Thyroid gland (tissue), 4 donors: ENCODE data around the gene URM1. TPM values are rescaled to one million over a fixed set of nuclear protein-coding genes. Genes with fewer than 3 reads are reported as not detected.
A peak's percentile ranks its signal among the peaks of the same experiment; 100 is the strongest.

Experiments used
- DNase-seq, 2 donors: peaks; one replicate each; pipeline ENCODE4 v3.0.0-alpha.2; 2019
- H3K27ac ChIP-seq, 3 donors: fragments of 200-600 bp; sonication (generic); 1 replicate in 2 of 3; 2 replicates in 1 of 3; pipeline ENCODE4 v1.5.1; 2016 to 2019; ENCODE audit warnings: mild to moderate bottlenecking in 1 of 3, moderate library complexity in 1 of 3
- H3K27me3 ChIP-seq: fragments of 200-600 bp; sonication (generic); one replicate; pipeline ENCODE4 v1.5.1; 2019
- H3K36me3 ChIP-seq, 2 donors: fragments of 200-600 bp; sonication (generic); one replicate each; pipeline ENCODE4 v1.5.1; 2016 to 2019
- H3K4me1 ChIP-seq, 2 donors: fragments of 200-600 bp; sonication (generic); one replicate each; pipeline ENCODE4 v1.5.1; 2017 to 2019
- H3K4me3 ChIP-seq, 3 donors: fragments of 200-600 bp; sonication (generic); replicated peaks in 1 of 3; 1 replicate in 2 of 3; 2 replicates in 1 of 3; pipeline ENCODE4 v1.5.1; 2016; ENCODE audit warnings: mild to moderate bottlenecking in 1 of 3
- H3K9me3 ChIP-seq: fragments of 200-600 bp; sonication (generic); one replicate; pipeline ENCODE4 v1.5.1; 2017
- CTCF ChIP-seq, 6 experiments: fragments of 200-600 bp in 3 of 6; fragments of 450-650 bp in 3 of 6; sonication (generic) in 3 of 6; IDR thresholded peaks; one replicate each; pipeline ENCODE4 v1.5.1; 2016 to 2019; ENCODE audit warnings: antibody characterized with exemption in 6 of 6, mild to moderate bottlenecking in 2 of 6, inconsistent platforms in 1 of 6, moderate library complexity in 1 of 6
- POLR2A ChIP-seq, 2 donors: fragments of 450-650 bp; IDR thresholded peaks; one replicate each; pipeline ENCODE4 v1.6.1; 2017; ENCODE audit warnings: antibody characterized with exemption in 2 of 2, mild to moderate bottlenecking in 2 of 2, moderate library complexity in 1 of 2
- WGBS, 2 donors: methylation state at CpG; one replicate each; pipeline ENCODE4 v1.1.5; 2017; 5-methylcytosine and 5-hydroxymethylcytosine counted together
- intact Hi-C: fragments of 100-400 bp; cut with DNase I; formaldehyde crosslinking; loops from one replicate; pipeline ENCODE4 v1.15.1; 2023
- total RNA-seq, 4 donors: library from RNA; depleted of rRNA; stranded (reverse); fragments of >200 nt; gene quantifications; one replicate each; pipeline ENCODE4 v1.2.3, GENCODE V29; 2016

The URM1 gene
- total RNA-seq, 4 donors from 2014 or later: 24.3 to 39.4 (median 31.2) TPM

GRCh38 chr9:128369024-128369706 lies 2.0 kb upstream of the URM1 start:
- intact Hi-C loops: no loop called here
- Histone ChIP-seq H3K9me3 (no peaks in the 10 kb centered on the region), H3K27me3 (no peaks in the 10 kb centered on the region), H3K36me3 (no peaks in the 10 kb centered on the region), H3K4me1 (peaks cover 12 to 25% of the 10 kb centered on the region in 2 donors), H3K27ac (no peak overlapping the region), H3K4me3 (no peak overlapping the region)
- TF ChIP-seq CTCF (IDR thresholded peaks at IDR 0.05): no peak
- TF ChIP-seq POLR2A (IDR thresholded peaks at IDR 0.05): no peak
- DNase-seq: no peak
- 91 to 92% methylated on average over 9 of the region's 9 CpGs for WGBS, 2 donors

GRCh38 chr9:128370367-128370751 lies 815 bp upstream of the URM1 start:
- no peak for DNase-seq
- Histone ChIP-seq H3K4me1 (peaks cover 6 to 17% of the 10 kb centered on the region in 2 donors), H3K9me3 (no peaks in the 10 kb centered on the region), H3K27ac (peak overlapping the region; percentile 72 to 86 (median 76)), H3K27me3 (no peaks in the 10 kb centered on the region), H3K36me3 (no peaks in the 10 kb centered on the region), H3K4me3 (peak overlapping the region; percentile 33 to 81 (median 65))
- intact Hi-C loops: no loop called here
- no peak for TF ChIP-seq CTCF (IDR thresholded peaks at IDR 0.05)
- no peak for TF ChIP-seq POLR2A (IDR thresholded peaks at IDR 0.05)

GRCh38 chr9:128371630-128372117 lies 500 bp downstream of the URM1 start:
- intact Hi-C loops: no loop called here
- WGBS, 2 donors: 1% methylated on average over 10 of the region's 10 CpGs
- TF ChIP-seq POLR2A (IDR thresholded peaks at IDR 0.05) (no peak), CTCF (IDR thresholded peaks at IDR 0.05) (no peak)
- H3K4me3 ChIP-seq: peak overlapping the region; percentile 52 to 81 (median 65)
- no peak for DNase-seq
- H3K36me3 ChIP-seq: no peaks in the 10 kb centered on the region
- no peaks in the 10 kb centered on the region for H3K9me3 ChIP-seq
- peak overlapping the region; percentile 35 to 61 (median 41) for H3K27ac ChIP-seq
- no peaks in the 10 kb centered on the region for H3K27me3 ChIP-seq
- H3K4me1 ChIP-seq: peaks cover 6 to 17% of the 10 kb centered on the region in 2 donors

GRCh38 chr9:128372188-128372641 lies 1.0 kb downstream of the URM1 start:
- WGBS, 2 donors: 63 to 64% methylated on average over 4 of the region's 4 CpGs
- no peaks in the 10 kb centered on the region for H3K36me3 ChIP-seq

More at GRCh38 chr9:128372188-128372641, 1.0 kb downstream of the URM1 start:
- no peaks in the 10 kb centered on the region for H3K9me3 ChIP-seq
- H3K27ac ChIP-seq: no peak overlapping the region
- DNase-seq: no peak
- intact Hi-C loops: no loop called here
- no peaks in the 10 kb centered on the region for H3K27me3 ChIP-seq
- TF ChIP-seq POLR2A (IDR thresholded peaks at IDR 0.05) (no peak), CTCF (IDR thresholded peaks at IDR 0.05) (no peak)
- H3K4me1 ChIP-seq: peaks cover 6 to 17% of the 10 kb centered on the region in 2 donors
- peak overlapping the region in 2 of 3 donors; percentile 52 to 65 for H3K4me3 ChIP-seq
